ENCODE results near the gene ZBED4.

DNA sequence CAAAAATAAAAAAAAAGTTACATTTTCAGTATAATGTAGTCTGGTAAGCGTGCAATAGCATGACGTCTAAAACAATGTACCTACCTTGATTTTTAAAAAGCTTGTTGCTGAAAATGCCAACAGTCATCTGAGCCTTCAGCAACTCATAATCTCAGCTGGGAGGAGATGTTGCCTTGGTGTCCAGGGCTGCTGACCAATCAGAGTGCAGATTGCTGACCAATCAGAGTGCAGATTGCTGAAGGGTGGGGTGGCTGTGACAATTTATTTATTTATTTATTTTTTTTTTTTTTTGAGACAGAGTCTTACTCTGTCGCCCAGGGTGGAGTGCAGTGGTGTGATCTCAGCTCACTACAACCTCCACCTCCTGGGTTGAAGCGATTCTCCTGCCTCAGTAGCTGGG, 17.8 kb downstream of the ZBED4 start:
- TF ChIP-seq, protein P1, sequence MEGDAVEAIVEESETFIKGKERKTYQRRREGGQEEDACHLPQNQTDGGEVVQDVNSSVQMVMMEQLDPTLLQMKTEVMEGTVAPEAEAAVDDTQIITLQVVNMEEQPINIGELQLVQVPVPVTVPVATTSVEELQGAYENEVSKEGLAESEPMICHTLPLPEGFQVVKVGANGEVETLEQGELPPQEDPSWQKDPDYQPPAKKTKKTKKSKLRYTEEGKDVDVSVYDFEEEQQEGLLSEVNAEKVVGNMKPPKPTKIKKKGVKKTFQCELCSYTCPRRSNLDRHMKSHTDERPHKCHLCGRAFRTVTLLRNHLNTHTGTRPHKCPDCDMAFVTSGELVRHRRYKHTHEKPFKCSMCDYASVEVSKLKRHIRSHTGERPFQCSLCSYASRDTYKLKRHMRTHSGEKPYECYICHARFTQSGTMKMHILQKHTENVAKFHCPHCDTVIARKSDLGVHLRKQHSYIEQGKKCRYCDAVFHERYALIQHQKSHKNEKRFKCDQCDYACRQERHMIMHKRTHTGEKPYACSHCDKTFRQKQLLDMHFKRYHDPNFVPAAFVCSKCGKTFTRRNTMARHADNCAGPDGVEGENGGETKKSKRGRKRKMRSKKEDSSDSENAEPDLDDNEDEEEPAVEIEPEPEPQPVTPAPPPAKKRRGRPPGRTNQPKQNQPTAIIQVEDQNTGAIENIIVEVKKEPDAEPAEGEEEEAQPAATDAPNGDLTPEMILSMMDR (IDR thresholded peaks at IDR 0.05) = no peak
- TF ChIP-seq, protein P2, sequence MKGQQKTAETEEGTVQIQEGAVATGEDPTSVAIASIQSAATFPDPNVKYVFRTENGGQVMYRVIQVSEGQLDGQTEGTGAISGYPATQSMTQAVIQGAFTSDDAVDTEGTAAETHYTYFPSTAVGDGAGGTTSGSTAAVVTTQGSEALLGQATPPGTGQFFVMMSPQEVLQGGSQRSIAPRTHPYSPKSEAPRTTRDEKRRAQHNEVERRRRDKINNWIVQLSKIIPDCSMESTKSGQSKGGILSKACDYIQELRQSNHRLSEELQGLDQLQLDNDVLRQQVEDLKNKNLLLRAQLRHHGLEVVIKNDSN (CRISPR knock-in tag; IDR thresholded peaks at IDR 0.05) = no peak
- TF ChIP-seq NFYB (CRISPR knock-in tag; conservative IDR thresholded peaks at IDR 0.05; ENCODE audit: low read depth) (no peak), ZNF263 (CRISPR knock-in tag; IDR thresholded peaks at IDR 0.05; ENCODE audit: low read depth) (no peak), NFE2L1 (CRISPR knock-in tag; IDR thresholded peaks at IDR 0.05) (no peak), SMAD4 (CRISPR knock-in tag; IDR thresholded peaks at IDR 0.05) (no peak), NFATC4 (CRISPR knock-in tag; IDR thresholded peaks at IDR 0.05) (no peak), CREB1 (CRISPR knock-in tag; IDR thresholded peaks at IDR 0.05) (no peak), JUN (CRISPR knock-in tag; IDR thresholded peaks at IDR 0.05) (no peak)
- TF ChIP-seq, protein P3, sequence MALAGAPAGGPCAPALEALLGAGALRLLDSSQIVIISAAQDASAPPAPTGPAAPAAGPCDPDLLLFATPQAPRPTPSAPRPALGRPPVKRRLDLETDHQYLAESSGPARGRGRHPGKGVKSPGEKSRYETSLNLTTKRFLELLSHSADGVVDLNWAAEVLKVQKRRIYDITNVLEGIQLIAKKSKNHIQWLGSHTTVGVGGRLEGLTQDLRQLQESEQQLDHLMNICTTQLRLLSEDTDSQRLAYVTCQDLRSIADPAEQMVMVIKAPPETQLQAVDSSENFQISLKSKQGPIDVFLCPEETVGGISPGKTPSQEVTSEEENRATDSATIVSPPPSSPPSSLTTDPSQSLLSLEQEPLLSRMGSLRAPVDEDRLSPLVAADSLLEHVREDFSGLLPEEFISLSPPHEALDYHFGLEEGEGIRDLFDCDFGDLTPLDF (CRISPR knock-in tag; IDR thresholded peaks at IDR 0.05) = no peak
- TF ChIP-seq, protein P4, sequence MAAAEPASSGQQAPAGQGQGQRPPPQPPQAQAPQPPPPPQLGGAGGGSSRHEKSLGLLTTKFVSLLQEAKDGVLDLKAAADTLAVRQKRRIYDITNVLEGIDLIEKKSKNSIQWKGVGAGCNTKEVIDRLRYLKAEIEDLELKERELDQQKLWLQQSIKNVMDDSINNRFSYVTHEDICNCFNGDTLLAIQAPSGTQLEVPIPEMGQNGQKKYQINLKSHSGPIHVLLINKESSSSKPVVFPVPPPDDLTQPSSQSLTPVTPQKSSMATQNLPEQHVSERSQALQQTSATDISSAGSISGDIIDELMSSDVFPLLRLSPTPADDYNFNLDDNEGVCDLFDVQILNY (CRISPR knock-in tag; IDR thresholded peaks at IDR 0.05) = no peak
